ENCODE results near the gene LRMDA. TPM values are rescaled to one million over a fixed set of nuclear protein-coding genes. Genes with fewer than 3 reads are reported as not detected.

The LRMDA gene
- total RNA-seq, 1 donor from 2014 or later: 29.9 TPM

GRCh38 chr10:76456197-76456596 lies 1024.8 kb downstream of the LRMDA start:
- ATAC-seq (no peak), DNase-seq (no peak)
- intact Hi-C loops (cut with DNase I): no loop called here
- no peaks in the 10 kb centered on the region for H3K4me1 ChIP-seq
- H3K27ac ChIP-seq: no peak overlapping the region
- no peaks in the 10 kb centered on the region for H3K36me3 ChIP-seq
- no peak overlapping the region for H3K4me3 ChIP-seq
- TF ChIP-seq CTCF (IDR thresholded peaks at IDR 0.05): no peak
- H3K9me3 ChIP-seq: no peaks in the 10 kb centered on the region
- no peaks in the 10 kb centered on the region for H3K27me3 ChIP-seq (ENCODE audit: low read depth)

GRCh38 chr10:76459016-76459730 lies 1027.7 kb downstream of the LRMDA start:
- intact Hi-C loops (cut with DNase I): no loop called here

GRCh38 chr10:76461024-76461423 lies 1029.6 kb downstream of the LRMDA start:
- H3K4me1 ChIP-seq: no peaks in the 10 kb centered on the region
- no peak for ATAC-seq
- no peaks in the 10 kb centered on the region for H3K27me3 ChIP-seq (ENCODE audit: low read depth)
- H3K27ac ChIP-seq: no peak overlapping the region
- no peaks in the 10 kb centered on the region for H3K9me3 ChIP-seq
- H3K4me3 ChIP-seq: no peak overlapping the region
- intact Hi-C loops (cut with DNase I): no loop called here
- no peak for DNase-seq
- TF ChIP-seq CTCF (IDR thresholded peaks at IDR 0.05): no peak
- no peaks in the 10 kb centered on the region for H3K36me3 ChIP-seq

More at GRCh38 chr10:76459016-76459730, 1027.7 kb downstream of the LRMDA start:
- DNase-seq: no peak
- H3K4me3 ChIP-seq: no peak overlapping the region
- no peak for TF ChIP-seq CTCF (IDR thresholded peaks at IDR 0.05)
- no peaks in the 10 kb centered on the region for H3K9me3 ChIP-seq
- no peak for ATAC-seq
- no peaks in the 10 kb centered on the region for H3K36me3 ChIP-seq
- H3K27me3 ChIP-seq (ENCODE audit: low read depth): no peaks in the 10 kb centered on the region
- H3K4me1 ChIP-seq: no peaks in the 10 kb centered on the region
- no peak overlapping the region for H3K27ac ChIP-seq

GRCh38 chr10:76463111-76463510 lies 1031.7 kb downstream of the LRMDA start:
- H3K27ac ChIP-seq: no peak overlapping the region
- no peaks in the 10 kb centered on the region for H3K27me3 ChIP-seq (ENCODE audit: low read depth)
- no peak overlapping the region for H3K4me3 ChIP-seq
- intact Hi-C loops (cut with DNase I): no loop called here
- no peaks in the 10 kb centered on the region for H3K9me3 ChIP-seq
- no peaks in the 10 kb centered on the region for H3K4me1 ChIP-seq
- ATAC-seq (no peak), DNase-seq (no peak)
- no peaks in the 10 kb centered on the region for H3K36me3 ChIP-seq
- no peak for TF ChIP-seq CTCF (IDR thresholded peaks at IDR 0.05)

GRCh38 chr10:76466836-76467503 lies 1035.5 kb downstream of the LRMDA start:
- Histone ChIP-seq H3K27ac (no peak overlapping the region), H3K36me3 (no peaks in the 10 kb centered on the region), H3K4me3 (no peak overlapping the region), H3K27me3 (ENCODE audit: low read depth) (no peaks in the 10 kb centered on the region), H3K9me3 (no peaks in the 10 kb centered on the region), H3K4me1 (no peaks in the 10 kb centered on the region)
- DNase-seq (no peak), ATAC-seq (no peak)
- TF ChIP-seq CTCF (IDR thresholded peaks at IDR 0.05): no peak
- intact Hi-C loops (cut with DNase I): no loop called here
